GM12874 (cell line): ENCODE measurements around the gene VRK1.

ENCODE experiments used
- TF ChIP-seq, protein P1 (sequence below): IDR thresholded peaks from 2 replicates; pipeline ENCODE4 v1.5.1; 2011; ENCODE audit warnings: low read depth, mild to moderate bottlenecking, control low read depth, low read length, moderate library complexity; ENCODE audit not compliant: insufficient read depth

The VRK1 gene

DNA sequence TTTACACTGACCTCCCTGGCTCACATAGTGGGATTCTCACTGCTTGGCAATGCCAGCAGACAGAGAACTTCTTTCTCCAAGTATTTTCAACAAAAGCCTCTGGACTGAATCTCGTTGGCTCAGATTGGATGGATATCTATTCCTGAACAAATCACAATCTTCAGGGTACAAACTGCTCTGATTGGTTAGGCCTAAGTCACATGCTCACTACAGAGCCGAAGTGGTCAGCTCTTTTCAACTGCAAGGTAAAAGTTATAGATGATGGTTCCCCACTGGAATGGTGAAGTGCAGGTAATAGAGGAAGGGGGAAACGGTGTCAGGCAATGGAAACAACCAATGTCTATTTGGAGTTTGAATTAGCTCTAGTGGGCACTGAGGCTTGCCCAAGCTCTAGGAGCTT is 16.7 kb upstream of the VRK1 start:
- TF ChIP-seq, protein P1, sequence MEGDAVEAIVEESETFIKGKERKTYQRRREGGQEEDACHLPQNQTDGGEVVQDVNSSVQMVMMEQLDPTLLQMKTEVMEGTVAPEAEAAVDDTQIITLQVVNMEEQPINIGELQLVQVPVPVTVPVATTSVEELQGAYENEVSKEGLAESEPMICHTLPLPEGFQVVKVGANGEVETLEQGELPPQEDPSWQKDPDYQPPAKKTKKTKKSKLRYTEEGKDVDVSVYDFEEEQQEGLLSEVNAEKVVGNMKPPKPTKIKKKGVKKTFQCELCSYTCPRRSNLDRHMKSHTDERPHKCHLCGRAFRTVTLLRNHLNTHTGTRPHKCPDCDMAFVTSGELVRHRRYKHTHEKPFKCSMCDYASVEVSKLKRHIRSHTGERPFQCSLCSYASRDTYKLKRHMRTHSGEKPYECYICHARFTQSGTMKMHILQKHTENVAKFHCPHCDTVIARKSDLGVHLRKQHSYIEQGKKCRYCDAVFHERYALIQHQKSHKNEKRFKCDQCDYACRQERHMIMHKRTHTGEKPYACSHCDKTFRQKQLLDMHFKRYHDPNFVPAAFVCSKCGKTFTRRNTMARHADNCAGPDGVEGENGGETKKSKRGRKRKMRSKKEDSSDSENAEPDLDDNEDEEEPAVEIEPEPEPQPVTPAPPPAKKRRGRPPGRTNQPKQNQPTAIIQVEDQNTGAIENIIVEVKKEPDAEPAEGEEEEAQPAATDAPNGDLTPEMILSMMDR, result no peak

DNA sequence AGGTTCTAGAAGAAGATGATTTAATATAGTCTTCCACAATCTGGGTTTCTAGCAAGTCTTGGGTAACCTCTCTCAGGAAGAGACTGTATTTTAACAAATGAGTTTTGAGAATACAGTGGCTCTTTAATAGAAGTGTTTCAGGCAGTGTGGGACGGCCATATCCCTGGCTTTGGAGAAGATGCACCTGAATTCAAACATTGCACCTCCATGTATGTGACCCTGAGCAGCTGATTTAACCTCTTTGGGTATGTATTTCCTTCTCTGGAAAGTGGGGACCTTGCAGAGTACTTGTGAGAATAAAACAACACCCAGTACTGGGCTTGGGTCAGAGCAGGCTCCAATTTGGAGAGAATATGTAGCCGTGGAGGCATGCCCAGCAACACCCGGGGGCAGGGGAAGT is 15.8 kb upstream of the VRK1 start:
- TF ChIP-seq, protein P1, result no peak

DNA sequence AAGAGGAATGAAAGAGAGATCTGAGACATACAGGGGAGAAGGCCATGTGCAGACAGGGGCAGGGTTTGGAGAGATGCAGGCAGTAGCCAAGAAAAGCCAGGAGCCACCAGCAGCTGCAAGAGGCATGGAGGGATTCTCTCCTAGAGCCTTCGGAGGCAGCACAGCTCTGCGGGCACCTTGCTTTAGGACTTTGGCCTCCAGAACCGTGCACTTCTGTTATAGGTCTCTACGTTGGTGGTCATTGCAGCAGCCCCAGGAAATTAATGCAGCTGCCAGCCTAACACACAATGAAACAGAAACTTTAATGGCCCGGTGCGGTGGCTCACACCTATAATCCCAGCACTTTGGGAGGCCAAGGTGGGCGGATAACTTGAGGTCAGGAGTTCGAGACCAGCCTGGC is 14.7 kb upstream of the VRK1 start:
- TF ChIP-seq, protein P1, result no peak

DNA sequence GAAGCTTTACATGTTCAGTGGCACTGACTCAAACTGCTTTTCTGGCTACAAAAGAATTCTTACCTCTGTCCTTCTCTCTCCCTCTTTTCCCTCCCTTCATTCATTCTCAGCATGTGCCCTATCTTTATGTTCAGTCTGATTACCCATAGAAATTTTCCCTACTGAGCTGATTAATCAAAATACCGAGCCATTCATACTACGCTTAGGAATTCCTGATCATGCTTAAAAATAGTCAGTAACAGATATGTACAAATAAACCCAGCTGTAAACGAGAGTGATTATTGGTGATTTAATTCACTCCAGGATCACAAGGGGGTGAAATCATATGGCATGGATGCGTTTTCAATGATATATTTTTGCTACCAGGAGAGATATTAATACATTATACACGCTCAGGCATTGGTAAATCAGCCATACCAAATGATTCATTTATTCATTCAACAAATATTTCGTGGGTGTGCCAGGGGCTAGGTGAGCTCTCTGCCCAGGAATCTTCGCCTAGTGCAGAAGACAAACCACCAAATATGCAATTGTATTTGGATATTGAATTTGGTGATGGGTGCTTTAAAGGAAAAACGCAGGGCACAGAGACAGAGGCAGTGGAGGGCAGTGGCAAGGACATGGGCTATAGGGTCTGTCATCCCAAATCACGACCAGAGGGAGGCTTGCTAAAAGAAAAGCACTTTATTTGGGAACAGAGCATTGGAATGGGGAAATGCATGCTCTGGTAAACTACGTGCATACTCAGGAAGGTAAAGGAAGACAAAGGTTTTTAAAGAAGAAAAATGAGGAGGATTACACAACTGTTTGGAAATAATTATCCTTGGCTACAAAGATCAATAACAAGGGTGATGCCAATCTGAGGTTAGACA is 13.9 kb upstream of the VRK1 start:
- TF ChIP-seq, protein P1, result no peak

DNA sequence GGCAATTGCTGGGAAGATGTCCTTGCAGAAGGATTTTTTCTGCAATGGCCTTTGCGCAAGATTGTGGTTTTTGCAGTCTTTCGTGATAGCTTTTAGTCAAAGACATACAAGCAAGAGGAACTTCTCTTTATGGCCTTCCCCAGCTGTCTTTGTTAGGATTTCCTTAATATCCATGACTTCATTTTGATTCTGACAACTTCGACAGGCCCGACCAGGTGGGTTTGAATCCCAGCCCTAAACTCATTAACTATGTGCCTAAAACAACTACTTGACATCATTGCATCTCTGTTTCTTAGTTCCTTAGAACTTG is 13.3 kb upstream of the VRK1 start:
- TF ChIP-seq, protein P1, result no peak

DNA sequence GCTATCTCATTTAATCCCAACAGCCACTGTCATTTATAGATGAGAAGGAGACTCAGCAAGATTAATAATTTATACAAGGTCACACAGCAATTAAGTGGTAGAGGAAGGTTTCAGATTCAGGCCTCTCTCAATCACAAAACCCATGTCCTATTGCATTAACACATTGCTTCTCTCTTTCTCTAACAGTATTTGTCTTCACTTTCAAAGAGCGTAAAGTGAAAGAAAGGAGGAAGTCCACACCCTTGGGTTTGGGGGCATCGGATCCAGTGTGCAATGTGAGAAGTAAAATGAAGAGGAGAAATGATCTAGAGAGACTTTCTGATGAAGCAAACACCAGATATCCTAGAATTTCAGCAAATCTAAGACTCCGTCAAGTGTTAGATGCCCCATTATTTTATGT is 7.0 kb upstream of the VRK1 start:
- TF ChIP-seq, protein P1, result no peak

DNA sequence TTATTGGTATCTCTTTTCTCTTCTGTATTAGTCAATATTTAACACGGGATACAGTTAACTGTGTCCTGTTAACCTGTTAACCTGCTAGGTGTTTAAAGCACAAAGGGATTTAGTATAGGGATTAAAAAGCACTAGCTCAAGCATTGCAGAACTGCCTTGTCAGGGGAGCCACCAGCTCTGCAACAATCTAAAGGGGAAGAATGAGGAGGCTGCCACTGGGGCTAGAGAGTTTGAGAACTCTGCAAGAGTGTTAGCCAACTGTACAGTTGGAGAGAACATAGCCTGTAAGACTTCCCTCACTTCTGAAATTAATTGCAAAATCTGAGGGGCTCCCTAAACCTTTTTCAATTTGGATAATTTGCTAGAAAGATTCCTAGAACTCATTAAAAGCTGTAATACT is 6.5 kb upstream of the VRK1 start:
- TF ChIP-seq, protein P1, result no peak

DNA sequence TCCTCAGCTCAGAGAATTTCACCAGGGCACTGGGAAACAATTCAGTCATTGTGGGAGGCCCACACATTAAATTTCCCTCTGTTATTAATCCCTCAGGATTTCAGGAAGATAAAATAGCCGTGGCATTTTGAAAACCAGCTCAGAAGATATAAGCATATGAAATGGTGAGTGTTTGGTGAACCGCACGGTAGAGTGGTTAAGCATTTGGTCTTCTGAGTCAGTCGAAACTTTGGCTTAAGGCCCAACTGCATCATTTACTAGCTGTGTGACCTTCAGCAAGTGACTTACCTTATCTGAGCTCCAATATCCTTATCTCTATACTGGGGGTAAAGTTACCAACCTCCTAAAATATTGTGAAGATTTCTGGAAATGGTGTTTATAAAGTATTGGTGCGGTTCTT is 5.2 kb upstream of the VRK1 start:
- TF ChIP-seq, protein P1, result no peak
